ENCODE results near the gene TXNDC11.

Gene TXNDC11

GRCh38 chr16:11722468-11722808 lies 20.2 kb downstream of the TXNDC11 start:
- no peak for DNase-seq (ENCODE audit: low read depth, low spot score)

- no peak for DNase-seq (ENCODE audit: low read depth, low spot score)
Measured at GRCh38 chr16:11721781-11722467, 20.7 kb downstream of the TXNDC11 start.

- no peak for DNase-seq (ENCODE audit: low read depth, low spot score)
Measured at GRCh38 chr16:11719762-11720161, 22.9 kb downstream of the TXNDC11 start.

- DNase-seq (ENCODE audit: low read depth, low spot score) = no peak
Measured at GRCh38 chr16:11719171-11719570, 23.5 kb downstream of the TXNDC11 start.

- DNase-seq (ENCODE audit: low read depth, low spot score) = no peak
Measured at GRCh38 chr16:11717811-11718210, 24.8 kb downstream of the TXNDC11 start.

GRCh38 chr16:11716336-11716735 lies 26.3 kb downstream of the TXNDC11 start:
- no peak for DNase-seq (ENCODE audit: low read depth, low spot score)

- no peak for DNase-seq (ENCODE audit: low read depth, low spot score)
Measured at GRCh38 chr16:11715246-11715947, 27.3 kb downstream of the TXNDC11 start.

GRCh38 chr16:11712122-11712521 lies 30.5 kb downstream of the TXNDC11 start:
- no peak for DNase-seq (ENCODE audit: low read depth, low spot score)

GRCh38 chr16:11711662-11712061 lies 31.0 kb downstream of the TXNDC11 start:
- DNase-seq (ENCODE audit: low read depth, low spot score) = no peak

GRCh38 chr16:11708421-11708820 lies 34.2 kb downstream of the TXNDC11 start:
- DNase-seq (ENCODE audit: low read depth, low spot score) = no peak

- no peak for DNase-seq (ENCODE audit: low read depth, low spot score)
Measured at GRCh38 chr16:11707679-11708197, 34.9 kb downstream of the TXNDC11 start.

- DNase-seq (ENCODE audit: low read depth, low spot score) = no peak
Measured at GRCh38 chr16:11706180-11706742, 36.4 kb downstream of the TXNDC11 start.

- DNase-seq (ENCODE audit: low read depth, low spot score) = no peak
Measured at GRCh38 chr16:11705311-11706025, 37.2 kb downstream of the TXNDC11 start.

- no peak for DNase-seq (ENCODE audit: low read depth, low spot score)
Measured at GRCh38 chr16:11700264-11701029, 42.2 kb downstream of the TXNDC11 start.

- DNase-seq (ENCODE audit: low read depth, low spot score) = no peak
Measured at GRCh38 chr16:11699234-11699894, 43.3 kb downstream of the TXNDC11 start.

GRCh38 chr16:11698271-11698689 lies 44.4 kb downstream of the TXNDC11 start:
- no peak for DNase-seq (ENCODE audit: low read depth, low spot score)

- DNase-seq (ENCODE audit: low read depth, low spot score) = no peak
Measured at GRCh38 chr16:11697319-11697718, 45.3 kb downstream of the TXNDC11 start.

- no peak for DNase-seq (ENCODE audit: low read depth, low spot score)
Measured at GRCh38 chr16:11696266-11697012, 46.2 kb downstream of the TXNDC11 start.

GRCh38 chr16:11692651-11693050 lies 50.0 kb downstream of the TXNDC11 start:
- DNase-seq (ENCODE audit: low read depth, low spot score) = no peak

GRCh38 chr16:11692171-11692570 lies 50.5 kb downstream of the TXNDC11 start:
- DNase-seq (ENCODE audit: low read depth, low spot score) = no peak

All from ELF-1 (cell line).